Esophagus muscularis mucosa (tissue), 4 donors: ENCODE results near the gene LIME1.

Source experiments
- CTCF ChIP-seq, 3 experiments: fragments of 200-600 bp in 2 of 3; fragments of 450-650 bp in 1 of 3; sonication (generic) in 2 of 3; IDR thresholded peaks; one replicate each; pipeline ENCODE4 v1.5.1; 2017 to 2019; ENCODE audit warnings: antibody characterized with exemption in 3 of 3, mild to moderate bottlenecking in 2 of 3, moderate library complexity in 1 of 3
- EP300 ChIP-seq: sonication (generic); formaldehyde crosslinking; IDR thresholded peaks from one replicate; pipeline ENCODE4 v1.6.1; 2017; ENCODE audit warnings: antibody characterized with exemption
- POLR2AphosphoS5 ChIP-seq, 2 donors: sonication (generic); formaldehyde crosslinking; IDR thresholded peaks; one replicate each; pipeline ENCODE4 v1.6.1; 2017; ENCODE audit warnings: antibody characterized with exemption in 2 of 2

DNA sequence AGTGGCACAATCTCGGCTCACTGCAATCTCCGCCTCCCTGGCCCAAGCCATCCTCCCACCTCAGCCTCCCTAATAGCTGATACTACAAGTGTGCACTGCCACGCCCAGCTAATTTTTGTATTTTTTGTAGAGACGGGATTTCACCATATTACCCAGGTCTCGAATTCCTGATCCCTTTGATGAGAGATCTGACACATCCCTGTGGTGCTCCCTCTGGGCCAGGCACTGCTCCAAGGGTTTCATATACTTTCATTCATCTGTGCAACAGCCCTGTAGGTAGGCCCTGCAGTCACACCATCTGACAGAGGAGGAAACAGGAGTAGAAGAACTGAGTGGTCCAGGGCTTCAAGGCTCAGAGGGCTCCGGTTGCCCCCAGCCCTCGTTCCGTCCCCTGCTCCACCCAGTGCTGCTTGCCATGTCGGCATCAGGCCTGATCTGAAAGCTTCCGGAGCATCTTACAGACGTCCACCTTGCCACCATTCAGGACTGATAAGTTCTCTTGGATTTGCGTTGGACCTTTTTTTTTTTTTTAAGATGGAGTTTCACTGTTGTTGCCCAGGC lies 25.3 kb upstream of the LIME1 start:
- no peak for TF ChIP-seq CTCF (IDR thresholded peaks at IDR 0.05)
- TF ChIP-seq EP300, result no peak
- no peak for TF ChIP-seq POLR2AphosphoS5 (IDR thresholded peaks at IDR 0.05)
